ENCODE measurements around the gene PSENEN.

- TF ChIP-seq CTCF (IDR thresholded peaks at IDR 0.05) (peak in 2 of 4 experiments; percentile 26 to 48), POLR2A (IDR thresholded peaks at IDR 0.05) (peak; percentile 56), POLR2AphosphoS5 (IDR thresholded peaks at IDR 0.05) (peak; percentile 99)
These were observed at the start of gene PSENEN, which contains the start of gene U2AF1L4 for GRCh38 chr19:35745328-35746086.
